Fibroblast of skin of right biceps (primary cell): ENCODE measurements around the gene WSCD1.

Source experiments
- DNase-seq: peaks from one replicate; pipeline ENCODE4 v3.0.0-alpha.2; 2013

WSCD1 gene

GRCh38 chr17:6108987-6109386 lies 38.8 kb downstream of the WSCD1 start:
- no peak for DNase-seq

DNA sequence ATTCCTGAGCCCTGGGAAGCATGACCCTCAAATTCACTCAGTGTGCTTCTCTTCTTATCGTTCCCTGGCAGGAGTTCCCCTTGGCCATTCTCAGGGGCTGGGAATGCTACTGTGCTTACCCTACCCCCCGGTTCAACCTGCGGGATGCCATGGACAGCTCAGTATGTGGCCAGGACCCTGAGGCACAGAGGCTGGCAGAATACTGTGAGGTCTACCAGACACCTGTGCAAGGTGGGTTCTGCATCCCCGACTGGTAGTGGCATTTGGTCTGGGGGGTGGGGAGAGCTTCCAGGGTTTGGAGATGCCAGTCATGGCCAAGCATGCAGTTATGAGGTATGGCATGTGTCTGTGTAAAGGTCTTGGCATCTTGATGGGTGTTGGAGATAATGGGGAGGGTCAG lies 39.4 kb downstream of the WSCD1 start:
- DNase-seq = no peak

GRCh38 chr17:6110088-6110487 lies 39.9 kb downstream of the WSCD1 start:
- DNase-seq = no peak

DNA sequence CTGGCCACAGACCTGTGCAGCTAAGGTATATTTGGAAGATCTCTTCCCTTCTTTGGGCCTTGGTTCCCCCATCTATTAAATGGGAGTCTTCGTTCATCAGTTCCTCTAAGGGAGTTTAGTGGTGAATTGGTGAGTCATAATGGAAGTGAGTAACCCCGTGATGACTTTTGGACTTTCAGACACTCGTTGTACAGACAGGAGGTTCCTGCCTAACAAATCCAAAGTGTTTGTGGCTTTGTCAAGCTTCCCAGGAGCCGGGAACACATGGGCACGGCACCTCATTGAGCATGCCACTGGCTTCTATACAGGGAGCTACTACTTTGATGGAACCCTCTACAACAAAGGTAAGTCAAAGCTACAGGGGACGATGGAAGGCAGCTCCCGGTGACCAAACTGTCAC lies 40.4 kb downstream of the WSCD1 start:
- no peak for DNase-seq

DNA sequence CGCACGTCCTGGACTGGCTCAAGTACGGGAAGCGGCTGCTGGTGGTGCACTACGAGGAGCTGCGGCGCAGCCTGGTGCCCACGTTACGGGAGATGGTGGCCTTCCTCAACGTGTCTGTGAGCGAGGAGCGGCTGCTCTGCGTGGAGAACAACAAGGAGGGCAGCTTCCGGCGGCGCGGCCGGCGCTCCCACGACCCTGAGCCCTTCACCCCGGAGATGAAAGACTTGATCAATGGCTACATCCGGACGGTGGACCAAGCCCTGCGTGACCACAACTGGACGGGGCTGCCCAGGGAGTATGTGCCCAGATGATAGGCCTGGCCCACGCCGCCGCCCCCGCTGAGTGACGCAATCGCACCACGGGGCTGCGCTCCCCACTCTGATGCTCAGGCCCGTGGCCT lies 50.2 kb downstream of the WSCD1 start:
- no peak for DNase-seq

- no peak for DNase-seq
Measured at GRCh38 chr17:6124856-6125255, 54.7 kb downstream of the WSCD1 start.

DNA sequence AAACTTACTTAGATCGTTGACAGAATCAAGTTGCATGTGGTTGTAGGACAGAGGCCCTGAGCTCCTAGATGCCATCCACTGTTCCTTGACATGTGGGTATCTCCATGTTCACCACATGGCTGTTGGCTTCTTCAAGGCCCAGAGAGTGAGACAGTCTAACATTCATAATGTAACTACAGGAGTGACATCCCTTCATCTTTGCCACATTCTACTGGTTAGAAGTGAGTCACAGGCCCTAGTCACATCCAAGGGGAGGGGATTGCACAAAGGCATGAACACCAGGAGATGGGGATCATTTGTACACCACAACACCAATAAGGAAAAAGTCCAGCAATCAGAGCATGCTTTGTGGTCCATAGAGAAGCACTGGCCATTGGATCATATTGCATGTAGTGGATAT lies 56.6 kb downstream of the WSCD1 start:
- no peak for DNase-seq

DNA sequence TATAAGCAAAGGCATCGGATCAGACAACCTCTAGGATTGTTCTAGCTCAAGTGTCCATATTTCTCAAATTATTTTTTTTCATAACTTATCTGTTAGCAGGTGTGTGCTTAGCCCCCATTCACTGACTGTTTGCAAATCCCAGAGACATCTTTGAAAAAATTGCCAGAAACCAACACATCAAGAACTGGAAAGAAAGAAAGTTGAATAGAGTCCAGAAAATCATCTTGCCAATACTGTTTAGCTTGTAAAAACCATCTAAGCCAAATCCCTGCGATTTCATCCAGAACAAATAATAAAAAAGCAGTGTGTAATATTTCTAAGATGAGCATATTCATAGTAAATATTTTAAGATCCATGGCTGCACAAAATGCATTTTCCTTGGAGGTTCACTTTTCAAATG lies 64.5 kb downstream of the WSCD1 start:
- DNase-seq = no peak

DNA sequence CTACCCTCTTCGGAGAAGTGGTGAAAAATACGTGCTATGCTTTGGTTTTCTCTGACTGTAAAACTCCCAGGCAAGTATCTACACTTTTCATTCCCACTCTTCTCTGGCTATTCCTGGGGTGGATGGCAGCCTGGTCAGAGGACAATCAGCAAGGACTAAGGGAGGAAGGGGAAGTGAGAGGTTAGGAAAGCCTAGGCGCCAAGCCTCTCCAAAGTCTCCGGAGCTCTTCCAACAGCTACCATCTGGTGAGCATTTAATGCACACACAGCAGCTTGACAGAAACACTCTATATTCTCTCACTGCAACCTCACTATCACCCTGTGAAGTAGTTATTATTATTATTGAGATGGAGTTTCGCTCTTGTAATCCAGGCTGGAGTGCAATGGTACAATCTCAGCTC lies 65.1 kb downstream of the WSCD1 start:
- DNase-seq = no peak

DNA sequence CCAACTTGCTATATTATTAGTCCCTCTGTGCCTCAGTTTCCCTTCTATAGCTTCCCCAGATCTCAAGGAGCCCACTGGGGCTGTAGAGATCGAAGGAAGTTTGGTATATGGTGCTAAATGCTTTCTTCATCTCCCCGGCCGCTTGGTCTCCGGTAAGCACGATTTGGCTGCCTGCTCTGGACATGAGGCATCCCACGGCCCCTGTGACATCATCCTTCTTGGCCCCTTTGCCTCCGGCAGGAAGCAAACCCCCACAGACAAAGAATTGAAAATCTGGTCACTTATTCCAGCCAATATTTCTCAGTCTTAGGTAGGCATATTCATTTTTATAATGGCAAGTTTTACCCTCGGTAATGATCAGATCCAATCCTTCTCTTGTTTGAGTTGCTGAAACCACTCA lies 65.8 kb downstream of the WSCD1 start:
- DNase-seq = no peak

DNA sequence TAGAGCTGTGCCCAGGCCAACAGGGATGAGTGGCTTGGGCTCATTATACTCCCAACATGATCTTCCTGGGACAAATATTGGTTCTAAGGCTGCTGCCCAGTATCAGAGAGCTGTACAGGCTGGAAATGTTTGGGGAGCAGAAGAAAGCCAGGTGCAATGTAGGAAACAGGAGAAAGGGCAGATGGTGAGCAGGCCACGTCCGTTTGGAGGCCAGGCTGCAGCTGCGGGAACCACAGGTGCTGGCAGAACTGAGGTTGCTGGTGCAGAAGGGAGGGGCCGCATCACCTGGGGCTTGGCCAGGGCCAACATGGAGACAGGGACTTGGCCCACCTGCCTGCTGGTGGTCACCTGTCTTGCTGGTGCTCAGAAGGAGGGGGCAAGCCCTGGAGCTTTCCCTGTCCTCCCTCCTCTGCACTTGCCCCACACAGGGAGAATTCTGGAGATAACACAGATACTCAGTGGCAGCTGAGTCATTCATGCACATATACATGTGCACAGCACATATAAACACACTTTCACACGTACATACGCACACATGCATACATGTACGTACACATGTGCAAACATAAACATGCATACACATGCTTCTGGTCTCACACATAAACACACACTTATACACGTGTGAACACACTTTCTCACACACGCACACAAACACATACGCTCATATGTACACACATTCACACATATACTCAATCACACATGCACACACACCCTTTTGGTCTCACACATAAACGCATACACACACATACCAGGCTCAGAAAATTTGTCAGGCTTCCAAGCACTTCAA lies 67.7 kb downstream of the WSCD1 start:
- no peak for DNase-seq

DNA sequence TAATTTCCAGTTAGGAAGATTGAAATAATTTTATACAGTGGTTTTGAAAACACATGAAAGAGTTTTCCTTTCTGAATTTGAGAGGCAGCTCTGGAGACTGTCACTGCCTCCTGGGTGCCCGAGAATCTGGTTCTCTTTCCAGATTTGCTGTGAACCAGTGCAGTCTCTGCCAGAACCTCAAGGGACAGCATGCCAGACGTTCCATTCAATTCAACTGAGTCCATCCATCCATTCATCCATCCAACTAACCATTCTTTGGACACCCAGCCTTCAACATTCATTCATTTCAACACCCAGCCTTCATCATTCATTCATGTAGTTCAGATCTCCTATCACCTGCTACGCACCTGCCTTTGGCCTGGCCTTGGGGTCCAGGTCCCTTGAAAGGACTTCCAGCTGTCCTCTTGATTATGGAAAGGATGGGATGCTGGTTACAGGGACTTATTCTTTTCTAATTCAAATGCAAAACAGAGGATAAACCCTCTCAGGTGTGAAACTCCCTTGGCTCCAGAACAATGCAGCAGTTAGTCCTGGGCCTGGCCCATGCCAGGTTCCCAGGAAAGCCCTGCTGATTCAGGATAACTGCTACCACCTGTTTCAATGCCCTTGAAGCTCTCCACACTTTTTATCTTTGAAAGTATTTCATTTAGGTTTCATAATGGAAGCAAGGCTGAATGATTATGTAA lies 68.7 kb downstream of the WSCD1 start:
- DNase-seq = no peak

DNA sequence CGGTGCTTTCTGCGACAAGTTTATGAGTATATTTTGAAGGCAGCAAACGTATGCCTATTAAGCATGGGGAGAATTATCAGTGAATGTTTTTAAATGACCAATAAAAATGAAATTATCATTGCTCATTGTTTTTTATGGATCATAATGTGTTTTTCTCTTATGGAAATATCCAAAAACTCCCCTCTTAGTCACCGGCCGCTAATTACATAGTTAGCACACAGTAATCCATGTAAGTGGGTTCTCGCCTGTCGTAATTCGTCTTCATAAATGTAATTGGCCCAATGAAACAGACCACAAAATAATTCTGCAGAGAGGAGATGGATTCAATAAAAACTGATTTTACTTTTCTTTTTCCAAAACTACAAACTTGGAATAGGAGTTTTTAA lies 69.3 kb downstream of the WSCD1 start:
- no peak for DNase-seq

DNA sequence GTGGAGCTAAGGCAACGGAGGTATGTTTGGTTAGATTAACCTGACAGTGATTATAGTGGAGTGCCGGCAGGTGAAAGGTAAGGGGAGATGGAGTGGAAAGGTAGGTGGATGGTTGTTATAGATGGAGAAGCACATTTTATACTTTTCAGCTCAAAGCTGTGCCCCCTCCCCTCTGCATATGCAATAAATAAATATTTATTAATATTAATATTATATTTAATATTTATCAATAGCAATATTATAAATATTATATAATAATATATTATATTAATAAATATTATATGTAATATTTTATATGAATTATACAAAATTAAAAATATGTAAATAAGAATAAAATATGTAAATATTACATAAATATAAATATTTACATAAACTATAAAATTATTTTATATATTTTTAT lies 70.0 kb downstream of the WSCD1 start:
- DNase-seq = no peak

GRCh38 chr17:6140728-6141330 lies 70.7 kb downstream of the WSCD1 start:
- DNase-seq = no peak

- no peak for DNase-seq
Measured at GRCh38 chr17:6142701-6143100, 72.5 kb downstream of the WSCD1 start.

- no peak for DNase-seq
Measured at GRCh38 chr17:6145946-6146345, 75.8 kb downstream of the WSCD1 start.

DNA sequence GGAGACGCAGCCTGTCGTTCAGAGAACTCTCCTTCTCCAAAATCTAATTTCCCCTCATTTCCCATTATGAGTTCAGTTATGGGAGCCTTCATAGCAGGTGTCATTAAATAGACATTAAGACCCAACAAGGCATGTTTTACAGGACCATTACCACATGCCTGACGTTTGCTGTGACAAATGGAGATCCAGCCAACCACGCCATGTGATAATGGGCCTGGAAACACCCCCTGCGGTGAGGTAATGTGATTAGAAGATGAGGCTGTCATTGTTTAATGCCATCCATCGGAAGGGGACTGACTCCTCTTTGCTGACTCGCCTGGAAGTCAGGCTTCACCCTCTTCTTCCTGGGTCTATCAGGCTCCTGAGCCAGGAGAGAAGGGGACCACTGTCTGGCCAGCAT lies 76.9 kb downstream of the WSCD1 start:
- DNase-seq = no peak

GRCh38 chr17:6153375-6153774 lies 83.2 kb downstream of the WSCD1 start:
- DNase-seq = no peak

- no peak for DNase-seq
Measured at GRCh38 chr17:6157716-6158115, 87.5 kb downstream of the WSCD1 start.

GRCh38 chr17:6159541-6160231 lies 89.5 kb downstream of the WSCD1 start:
- DNase-seq = no peak

DNA sequence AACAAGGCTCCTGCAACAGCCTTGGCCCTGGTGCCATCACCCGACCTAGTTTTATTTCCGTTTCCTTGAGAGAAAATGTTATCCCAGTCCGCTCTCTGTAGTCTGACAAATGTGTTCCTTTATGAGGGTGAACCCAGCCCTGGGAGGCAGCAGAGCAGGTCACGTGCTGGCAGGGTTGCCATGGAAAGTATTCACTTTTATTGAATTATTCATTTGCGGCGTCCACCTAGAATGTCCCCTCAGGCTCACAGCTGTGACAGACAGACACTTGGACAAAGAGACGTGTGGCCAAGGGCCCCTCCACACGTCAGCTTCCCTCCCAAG lies 90.0 kb downstream of the WSCD1 start:
- DNase-seq = no peak

GRCh38 chr17:6160911-6161855 lies 91.0 kb downstream of the WSCD1 start:
- DNase-seq = no peak
